Gastrocnemius medialis (tissue), 4 donors: ENCODE measurements around the gene NUTM1. TPM values are rescaled to one million over a fixed set of nuclear protein-coding genes. Genes with fewer than 3 reads are reported as not detected.
"Not testable (repeated sequence)": the region's sequence is repeated elsewhere in the genome, so short reads cannot be mapped to it uniquely, and the experiment has no call there.

Experiments used
- ATAC-seq, 2 donors: fragments of 150-250 bp; one replicate each; pipeline ENCODE4 v1.9.1; 2016
- DNase-seq, 2 donors: peaks; one replicate each; pipeline ENCODE4 v3.0.0-alpha.2; 2019
- H3K27ac ChIP-seq, 4 donors: fragments of 200-600 bp; sonication (generic); 1 replicate in 1 of 4; 2 replicates in 3 of 4; pipeline ENCODE4 v1.5.1; 2016 to 2018; ENCODE audit warnings: mild to moderate bottlenecking in 2 of 4, moderate library complexity in 1 of 4
- H3K27me3 ChIP-seq, 3 donors: fragments of 200-600 bp; sonication (generic) in 2 of 3; 1 replicate in 1 of 3; 2 replicates in 2 of 3; pipeline versions ENCODE4 v1.5.1 to v1.6.0; 2016 to 2019; ENCODE audit warnings: mild to moderate bottlenecking in 1 of 3, moderate library complexity in 1 of 3
- H3K36me3 ChIP-seq, 2 donors: fragments of 200-600 bp; sonication (generic) in 1 of 2; one replicate each; pipeline ENCODE4 v1.5.1; 2017 to 2018
- H3K4me1 ChIP-seq, 2 donors: fragments of 200-600 bp; sonication (generic) in 1 of 2; one replicate each; pipeline ENCODE4 v1.5.1; 2016 to 2017; ENCODE audit warnings: mild to moderate bottlenecking in 2 of 2
- H3K4me3 ChIP-seq, 4 donors: fragments of 200-600 bp; sonication (generic) in 3 of 4; 1 replicate in 1 of 4; 2 replicates in 3 of 4; pipeline ENCODE4 v1.5.1; 2016 to 2019; ENCODE audit warnings: mild to moderate bottlenecking in 2 of 4
- H3K9me3 ChIP-seq, 3 donors: fragments of 200-600 bp; sonication (generic) in 2 of 3; 1 replicate in 1 of 3; 2 replicates in 2 of 3; pipeline ENCODE4 v1.5.1; 2016 to 2019
- POLR2A ChIP-seq, 2 donors: fragments of 450-650 bp; IDR thresholded peaks; one replicate each; pipeline ENCODE4 v1.6.1; 2017; ENCODE audit warnings: antibody characterized with exemption in 2 of 2, mild to moderate bottlenecking in 2 of 2, moderate library complexity in 2 of 2
- in situ Hi-C, 4 donors: fragments of 200-750 bp; cut with MboI; loops; one replicate each; pipeline versions ENCODE4 v1.15.0 to v1.8.0; 2017; ENCODE audit warnings: low sequenced_read_pairs in 4 of 4
- intact Hi-C: fragments of 100-400 bp; cut with DNase I; formaldehyde crosslinking; loops from one replicate; pipeline ENCODE4 v1.15.1; 2023; ENCODE audit warnings: low total_unique reads
- total RNA-seq, 4 donors: library from RNA; depleted of rRNA; stranded (reverse); fragments of >200 nt; gene quantifications; one replicate each; pipeline versions ENCODE4 v1.1.0 to v1.2.3, GENCODE V29; 2016
- TF ChIP-seq, protein P1 (sequence below), 5 experiments: fragments of 450-650 bp in 3 of 5; fragments of 200-600 bp in 2 of 5; sonication (generic) in 2 of 5; IDR thresholded peaks in 4 of 5; conservative IDR thresholded peaks in 1 of 5; 1 replicate in 4 of 5; 2 replicates in 1 of 5; pipeline ENCODE4 v1.5.1; 2016 to 2019; ENCODE audit warnings: antibody characterized with exemption in 5 of 5, mild to moderate bottlenecking in 3 of 5, moderate library complexity in 3 of 5

NUTM1 gene
- total RNA-seq, 4 donors from 2014 or later, result not detected

DNA sequence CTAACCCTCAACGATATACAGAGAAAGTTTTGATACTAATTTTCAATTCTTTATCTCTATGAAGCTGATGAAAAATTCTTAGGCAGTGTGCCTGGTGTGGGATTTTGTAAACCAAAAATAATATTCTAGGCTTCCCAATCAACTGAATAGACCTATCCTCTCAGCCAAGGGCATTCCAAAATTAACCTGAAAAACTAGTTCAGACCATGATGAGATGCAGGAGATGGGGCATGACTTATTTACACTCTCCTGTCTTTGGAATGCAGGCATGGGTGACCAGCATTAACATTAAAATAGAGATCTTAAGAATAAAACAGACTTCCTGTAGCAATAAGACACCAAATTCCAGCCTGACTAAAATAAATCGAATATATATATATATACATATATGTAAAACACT is 31.7 kb downstream of the NUTM1 start:
- in situ Hi-C loops, result loop anchor here in 1 of 4 donors (25.0 kb wide), 3 partner anchors 138 to 612 kb away; partner anchors contain the start of genes EMC4 and ZNF770
- intact Hi-C loops, result loop anchor here (10.0 kb wide), 1 partner anchor 100 kb away; no protein-coding TSS in a partner anchor
- Histone ChIP-seq H3K36me3 (no peaks in the 10 kb centered on the region), H3K4me3 (no peak overlapping the region), H3K9me3 (no peaks in the 10 kb centered on the region), H3K27ac (no peak overlapping the region), H3K27me3 (no peaks in the 10 kb centered on the region), H3K4me1 (no peaks in the 10 kb centered on the region)
- TF ChIP-seq, protein P1, sequence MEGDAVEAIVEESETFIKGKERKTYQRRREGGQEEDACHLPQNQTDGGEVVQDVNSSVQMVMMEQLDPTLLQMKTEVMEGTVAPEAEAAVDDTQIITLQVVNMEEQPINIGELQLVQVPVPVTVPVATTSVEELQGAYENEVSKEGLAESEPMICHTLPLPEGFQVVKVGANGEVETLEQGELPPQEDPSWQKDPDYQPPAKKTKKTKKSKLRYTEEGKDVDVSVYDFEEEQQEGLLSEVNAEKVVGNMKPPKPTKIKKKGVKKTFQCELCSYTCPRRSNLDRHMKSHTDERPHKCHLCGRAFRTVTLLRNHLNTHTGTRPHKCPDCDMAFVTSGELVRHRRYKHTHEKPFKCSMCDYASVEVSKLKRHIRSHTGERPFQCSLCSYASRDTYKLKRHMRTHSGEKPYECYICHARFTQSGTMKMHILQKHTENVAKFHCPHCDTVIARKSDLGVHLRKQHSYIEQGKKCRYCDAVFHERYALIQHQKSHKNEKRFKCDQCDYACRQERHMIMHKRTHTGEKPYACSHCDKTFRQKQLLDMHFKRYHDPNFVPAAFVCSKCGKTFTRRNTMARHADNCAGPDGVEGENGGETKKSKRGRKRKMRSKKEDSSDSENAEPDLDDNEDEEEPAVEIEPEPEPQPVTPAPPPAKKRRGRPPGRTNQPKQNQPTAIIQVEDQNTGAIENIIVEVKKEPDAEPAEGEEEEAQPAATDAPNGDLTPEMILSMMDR (IDR thresholded peaks at IDR 0.05 in 4 of 5, conservative IDR thresholded peaks at IDR 0.05 in 1 of 5), result no peak
- no peak for TF ChIP-seq POLR2A (IDR thresholded peaks at IDR 0.05)
- no peak for ATAC-seq
- no peak for DNase-seq

DNA sequence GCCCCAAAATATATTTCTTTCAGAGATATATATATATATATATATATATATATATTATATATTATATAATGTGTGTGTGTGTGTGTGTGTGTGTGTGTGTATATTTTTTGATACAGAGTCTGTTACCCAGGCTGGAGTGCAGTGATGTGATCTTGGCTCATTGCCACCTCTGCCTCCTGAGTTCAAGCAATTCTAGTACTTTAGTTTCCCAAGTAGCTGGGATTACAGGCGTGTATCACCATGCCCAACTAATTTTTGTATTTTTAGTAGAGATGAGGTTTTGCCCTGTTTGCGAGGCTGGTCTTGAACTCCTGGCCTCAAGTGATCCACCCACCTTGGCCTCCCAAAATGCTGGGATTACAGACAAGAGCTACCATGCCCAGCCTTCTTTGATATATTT is 32.4 kb downstream of the NUTM1 start:
- H3K27me3 ChIP-seq, H3K4me3 ChIP-seq, DNase-seq, in situ Hi-C loops, ATAC-seq, H3K4me1 ChIP-seq, H3K36me3 ChIP-seq, H3K9me3 ChIP-seq, H3K27ac ChIP-seq: not testable (repeated sequence)
- intact Hi-C loops, result loop anchor here (10.0 kb wide), 1 partner anchor 101 kb away; no protein-coding TSS in a partner anchor

- intact Hi-C loops, result loop anchor here (10.0 kb wide), 1 partner anchor 102 kb away; no protein-coding TSS in a partner anchor
- Histone ChIP-seq H3K9me3 (no peaks in the 10 kb centered on the region), H3K27me3 (no peaks in the 10 kb centered on the region), H3K4me3 (no peak overlapping the region), H3K36me3 (no peaks in the 10 kb centered on the region), H3K4me1 (no peaks in the 10 kb centered on the region), H3K27ac (no peak overlapping the region)
- in situ Hi-C loops, result no loop called here
- ATAC-seq (no peak), DNase-seq (no peak)
- no peak for TF ChIP-seq POLR2A (IDR thresholded peaks at IDR 0.05)
- TF ChIP-seq, protein P1 (IDR thresholded peaks at IDR 0.05 in 4 of 5, conservative IDR thresholded peaks at IDR 0.05 in 1 of 5), result no peak
Measured at GRCh38 chr15:34376856-34377255, 33.7 kb downstream of the NUTM1 start.

DNA sequence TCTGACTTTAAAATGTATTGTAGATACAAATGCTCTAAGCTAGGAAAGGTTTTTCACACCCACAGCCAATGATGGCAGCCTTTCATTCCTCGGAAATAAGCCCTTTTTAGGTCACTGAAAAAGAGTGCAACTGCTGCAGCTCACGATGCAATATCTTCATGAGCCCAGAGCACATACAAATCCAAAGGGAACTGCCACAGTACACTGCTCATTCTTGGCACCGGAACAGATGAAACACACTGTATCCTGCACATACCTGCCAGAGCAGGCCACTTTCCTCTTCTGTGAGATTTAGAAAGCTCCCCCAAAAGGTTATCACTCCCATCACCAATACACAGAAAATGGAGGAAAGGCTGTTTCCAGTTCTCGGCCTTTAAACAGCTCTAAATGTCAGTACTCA is 37.4 kb downstream of the NUTM1 start:
- H3K27me3 ChIP-seq, ATAC-seq, in situ Hi-C loops, H3K4me1 ChIP-seq, H3K36me3 ChIP-seq, H3K9me3 ChIP-seq, intact Hi-C loops, DNase-seq, H3K27ac ChIP-seq, H3K4me3 ChIP-seq: not testable (repeated sequence)

DNA sequence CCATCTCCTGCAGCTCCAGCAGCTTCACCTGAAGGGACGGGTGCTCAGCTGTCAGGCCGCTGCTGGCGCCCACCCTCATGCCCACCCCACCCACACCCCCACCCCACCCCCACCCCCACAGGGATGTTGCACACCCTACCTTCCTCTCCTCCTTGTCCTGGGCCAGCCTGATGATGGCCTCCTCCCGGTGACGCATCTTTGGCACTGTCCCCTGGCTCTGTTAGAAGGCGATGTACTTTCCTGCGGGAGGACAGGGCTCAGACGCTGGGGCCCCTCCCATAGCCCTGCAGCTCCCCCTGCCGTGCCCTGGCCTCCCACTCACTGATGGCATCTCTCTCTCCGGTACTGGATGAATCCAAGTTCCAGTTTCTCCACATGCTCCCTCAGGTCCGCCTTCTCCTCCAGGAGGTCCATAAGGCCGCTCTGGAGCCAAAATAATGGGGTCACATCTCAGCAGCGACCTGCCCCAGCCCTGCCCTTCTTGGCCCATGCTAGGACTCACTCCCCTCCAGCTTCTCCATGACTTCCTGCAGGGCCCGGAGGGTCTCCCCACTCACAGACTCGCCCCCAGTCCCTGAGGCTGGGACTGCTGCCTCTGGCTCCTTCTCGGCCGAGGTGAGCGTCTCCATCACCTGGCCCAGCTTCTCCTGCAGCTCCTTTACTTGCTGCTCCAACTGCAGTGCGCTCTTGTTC is 38.9 kb downstream of the NUTM1 start:
- DNase-seq, ATAC-seq, H3K9me3 ChIP-seq, H3K27me3 ChIP-seq, H3K36me3 ChIP-seq, intact Hi-C loops, in situ Hi-C loops, H3K4me3 ChIP-seq, H3K27ac ChIP-seq, H3K4me1 ChIP-seq: not testable (repeated sequence)

DNA sequence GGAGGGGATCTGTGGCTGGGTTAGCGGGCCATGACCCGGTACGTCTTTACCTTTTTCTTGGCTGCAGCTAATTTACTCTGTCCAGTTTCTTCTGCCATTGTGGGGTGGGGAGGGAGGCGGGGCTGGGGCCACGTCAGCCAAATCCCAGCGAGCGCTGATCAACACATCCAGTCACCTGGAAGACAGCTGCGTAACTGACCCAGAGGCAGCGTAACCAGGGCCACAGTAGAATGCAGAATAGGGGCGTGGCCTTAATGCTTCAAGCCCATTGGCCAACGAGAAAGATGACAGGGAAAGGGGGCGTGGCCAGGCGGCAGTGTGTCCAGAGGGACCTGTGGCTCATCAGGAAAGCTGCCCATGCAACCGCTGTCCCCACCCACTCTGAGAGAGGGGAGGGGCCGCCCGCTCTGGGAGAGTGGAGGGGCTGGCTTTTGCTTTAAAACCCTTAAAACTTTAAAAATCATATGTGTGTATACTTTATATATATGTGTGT is 46.5 kb downstream of the NUTM1 start:
- DNase-seq, H3K9me3 ChIP-seq, H3K4me1 ChIP-seq, H3K27ac ChIP-seq, ATAC-seq, H3K27me3 ChIP-seq, in situ Hi-C loops, intact Hi-C loops, H3K36me3 ChIP-seq, H3K4me3 ChIP-seq: not testable (repeated sequence)

- H3K27ac ChIP-seq, H3K9me3 ChIP-seq, ATAC-seq, H3K4me3 ChIP-seq, H3K27me3 ChIP-seq, intact Hi-C loops, DNase-seq, H3K4me1 ChIP-seq, in situ Hi-C loops, H3K36me3 ChIP-seq: not testable (repeated sequence)
Measured at GRCh38 chr15:34392981-34393380, 49.9 kb downstream of the NUTM1 start.

GRCh38 chr15:34397637-34398259 is 54.6 kb downstream of the NUTM1 start:
- H3K4me3 ChIP-seq, H3K4me1 ChIP-seq, H3K9me3 ChIP-seq, H3K36me3 ChIP-seq, H3K27me3 ChIP-seq, in situ Hi-C loops, intact Hi-C loops, DNase-seq, H3K27ac ChIP-seq: not testable (repeated sequence)
- ATAC-seq, result peak; percentile 36 to 51

GRCh38 chr15:34403160-34403598 is 60.1 kb downstream of the NUTM1 start:
- intact Hi-C loops, H3K27ac ChIP-seq, H3K4me3 ChIP-seq, in situ Hi-C loops, H3K4me1 ChIP-seq, H3K36me3 ChIP-seq, ATAC-seq, H3K9me3 ChIP-seq, H3K27me3 ChIP-seq, DNase-seq: not testable (repeated sequence)

- in situ Hi-C loops, result not testable (repeated sequence)
Measured at GRCh38 chr15:34403899-34404298, 60.8 kb downstream of the NUTM1 start.

More at GRCh38 chr15:34403899-34404298, 60.8 kb downstream of the NUTM1 start:
- H3K9me3 ChIP-seq, DNase-seq, H3K36me3 ChIP-seq, H3K27me3 ChIP-seq, ATAC-seq, H3K4me1 ChIP-seq, H3K27ac ChIP-seq, H3K4me3 ChIP-seq, intact Hi-C loops: not testable (repeated sequence)
